Uterus (tissue), 4 donors: ENCODE measurements around the gene CCDC182. TPM values are rescaled to one million over a fixed set of nuclear protein-coding genes. Genes with fewer than 3 reads are reported as not detected.

ENCODE experiments used
- DNase-seq, 2 donors: peaks; one replicate each; pipeline ENCODE4 v3.0.0-alpha.2; 2019 to 2020
- H3K27ac ChIP-seq, 2 donors: fragments of 200-600 bp; sonication (generic); 1 replicate in 1 of 2; 2 replicates in 1 of 2; pipeline ENCODE4 v1.5.1; 2016 to 2018
- H3K27me3 ChIP-seq, 2 donors: fragments of 200-600 bp; sonication (generic); one replicate each; pipeline ENCODE4 v1.5.1; 2018 to 2019; ENCODE audit warnings: control low read depth in 1 of 2
- H3K36me3 ChIP-seq, 2 donors: fragments of 200-600 bp; sonication (generic); one replicate each; pipeline ENCODE4 v1.5.1; 2019; ENCODE audit warnings: control low read depth in 1 of 2
- H3K4me1 ChIP-seq, 2 donors: fragments of 200-600 bp; sonication (generic); one replicate each; pipeline ENCODE4 v1.5.1; 2018 to 2019; ENCODE audit warnings: control low read depth in 1 of 2
- H3K4me3 ChIP-seq, 2 donors: fragments of 200-600 bp; sonication (generic); 1 replicate in 1 of 2; 2 replicates in 1 of 2; pipeline ENCODE4 v1.5.1; 2018 to 2019; ENCODE audit warnings: mild to moderate bottlenecking in 1 of 2
- H3K9me3 ChIP-seq, 2 donors: fragments of 200-600 bp; sonication (generic); one replicate each; pipeline ENCODE4 v1.5.1; 2019; ENCODE audit warnings: control low read depth in 1 of 2
- CTCF ChIP-seq, 4 experiments: fragments of 200-600 bp in 2 of 4; fragments of 450-650 bp in 2 of 4; sonication (generic) in 2 of 4; IDR thresholded peaks; one replicate each; pipeline ENCODE4 v1.5.1; 2016 to 2019; ENCODE audit warnings: antibody characterized with exemption in 4 of 4, mild to moderate bottlenecking in 2 of 4, moderate library complexity in 1 of 4
- POLR2A ChIP-seq, 2 donors: fragments of 450-650 bp; IDR thresholded peaks; one replicate each; pipeline ENCODE4 v1.6.1; 2016; ENCODE audit warnings: antibody characterized with exemption in 2 of 2, mild to moderate bottlenecking in 1 of 2, moderate library complexity in 1 of 2
- intact Hi-C: fragments of 100-400 bp; cut with DNase I; formaldehyde crosslinking; loops from one replicate; pipeline ENCODE4 v1.15.1; 2023; ENCODE audit warnings: low total_unique reads
- total RNA-seq, 4 donors: library from RNA; depleted of rRNA in 3 of 4; stranded (reverse); fragments of >200 nt in 3 of 4; gene quantifications; one replicate each; pipeline versions ENCODE4 v1.1.0 to v1.2.4, GENCODE V29; 2014 to 2023
- donor health status: DM: yes; HTN: yes; CAD: no.

The CCDC182 gene
- total RNA-seq, 4 donors from 2014 or later = not detected

- TF ChIP-seq CTCF (IDR thresholded peaks at IDR 0.05) (no peak), POLR2A (IDR thresholded peaks at IDR 0.05) (no peak)
- H3K9me3 ChIP-seq = no peaks in the 10 kb centered on the region
- H3K36me3 ChIP-seq = no peaks in the 10 kb centered on the region
- H3K27ac ChIP-seq = no peak overlapping the region
- intact Hi-C loops = no loop called here
- H3K4me1 ChIP-seq = no peaks in the 10 kb centered on the region
- DNase-seq = no peak
- H3K4me3 ChIP-seq = no peak overlapping the region
- H3K27me3 ChIP-seq = no peaks in the 10 kb centered on the region
Measured at GRCh38 chr17:57724729-57725125, 20.4 kb downstream of the CCDC182 start.

- TF ChIP-seq POLR2A (IDR thresholded peaks at IDR 0.05) = no peak
- no peak for TF ChIP-seq CTCF (IDR thresholded peaks at IDR 0.05)
- Histone ChIP-seq H3K4me1 (no peaks in the 10 kb centered on the region), H3K4me3 (no peak overlapping the region), H3K27ac (no peak overlapping the region), H3K9me3 (no peaks in the 10 kb centered on the region), H3K36me3 (no peaks in the 10 kb centered on the region), H3K27me3 (no peaks in the 10 kb centered on the region)
- no peak for DNase-seq
- intact Hi-C loops = no loop called here
Measured at GRCh38 chr17:57724026-57724728, 20.9 kb downstream of the CCDC182 start.

GRCh38 chr17:57723427-57724025, 21.6 kb downstream of the CCDC182 start:
- no peak overlapping the region for H3K27ac ChIP-seq
- no peak for TF ChIP-seq POLR2A (IDR thresholded peaks at IDR 0.05)
- no peak for TF ChIP-seq CTCF (IDR thresholded peaks at IDR 0.05)
- H3K4me1 ChIP-seq = no peaks in the 10 kb centered on the region
- H3K27me3 ChIP-seq = no peaks in the 10 kb centered on the region
- no peaks in the 10 kb centered on the region for H3K9me3 ChIP-seq
- H3K4me3 ChIP-seq = no peak overlapping the region
- DNase-seq = no peak
- H3K36me3 ChIP-seq = no peaks in the 10 kb centered on the region
- intact Hi-C loops = no loop called here

- Histone ChIP-seq H3K27me3 (no peaks in the 10 kb centered on the region), H3K9me3 (no peaks in the 10 kb centered on the region), H3K27ac (no peak overlapping the region), H3K4me3 (no peak overlapping the region), H3K36me3 (no peaks in the 10 kb centered on the region), H3K4me1 (no peaks in the 10 kb centered on the region)
- no peak for DNase-seq
- intact Hi-C loops = no loop called here
- TF ChIP-seq CTCF (IDR thresholded peaks at IDR 0.05) (no peak), POLR2A (IDR thresholded peaks at IDR 0.05) (no peak)
Measured at GRCh38 chr17:57722704-57723043, 22.4 kb downstream of the CCDC182 start.

GRCh38 chr17:57721967-57722703, 23.0 kb downstream of the CCDC182 start:
- H3K36me3 ChIP-seq = no peaks in the 10 kb centered on the region
- TF ChIP-seq POLR2A (IDR thresholded peaks at IDR 0.05) = no peak
- TF ChIP-seq CTCF (IDR thresholded peaks at IDR 0.05) = no peak
- DNase-seq = no peak
- H3K4me3 ChIP-seq = no peak overlapping the region
- no peak overlapping the region for H3K27ac ChIP-seq
- no peaks in the 10 kb centered on the region for H3K27me3 ChIP-seq
- H3K9me3 ChIP-seq = no peaks in the 10 kb centered on the region
- intact Hi-C loops = no loop called here
- H3K4me1 ChIP-seq = no peaks in the 10 kb centered on the region
